ENCODE measurements around the gene F10. TPM values are rescaled to one million over a fixed set of nuclear protein-coding genes. Genes with fewer than 3 reads are reported as not detected.
"Not testable (repeated sequence)": the region's sequence is repeated elsewhere in the genome, so short reads cannot be mapped to it uniquely, and the experiment has no call there.

The F10 gene
- polyA plus RNA-seq (ENCODE audit: insufficient read length in 4 of 4): 10 to 100 TPM; 17.8 to 26.6 (median 21.3) TPM

- DNase-seq (ENCODE audit: low read depth in 4 of 4, low spot score in 3 of 4): peak in 1 of 4 donors; percentile 60
Observed at GRCh38 chr13:113122550-113123225, at the start of gene F10. TSS of gene F10 (plus strand) at chr13:113122799. CDS start at chr13:113122856, 57 bp downstream.

- DNase-seq (ENCODE audit: low read depth in 4 of 4, low spot score in 3 of 4): no peak
Observed at GRCh38 chr13:113073942-113074341, 48.7 kb upstream of the F10 start.

- no peak for DNase-seq (ENCODE audit: low read depth in 4 of 4, low spot score in 3 of 4)
Observed at GRCh38 chr13:113074401-113074800, 48.2 kb upstream of the F10 start.

- DNase-seq (ENCODE audit: low read depth in 4 of 4, low spot score in 3 of 4): no peak
Observed at GRCh38 chr13:113074876-113075275, 47.7 kb upstream of the F10 start.

DNA sequence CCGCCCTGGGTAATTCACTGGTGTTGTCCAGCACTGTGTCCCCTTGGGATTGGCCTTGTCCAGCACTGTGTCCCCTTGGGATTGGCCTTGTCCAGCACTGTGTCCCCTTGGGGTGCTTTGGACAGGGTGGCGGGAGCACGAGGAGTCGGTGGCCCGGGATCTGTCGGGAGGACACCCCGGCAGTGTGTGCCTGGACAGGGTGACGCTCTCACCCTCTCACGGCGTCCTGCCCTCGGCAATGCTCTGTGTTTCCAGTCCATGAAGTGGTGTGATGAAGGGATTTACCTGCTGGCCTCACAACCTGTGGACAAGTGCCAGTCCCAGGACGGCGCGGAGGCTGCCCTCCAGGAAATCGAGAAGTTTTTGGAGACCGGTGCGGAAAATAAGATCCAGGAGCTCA, 46.9 kb upstream of the F10 start:
- no peak for DNase-seq (ENCODE audit: low read depth in 4 of 4, low spot score in 3 of 4)

DNA sequence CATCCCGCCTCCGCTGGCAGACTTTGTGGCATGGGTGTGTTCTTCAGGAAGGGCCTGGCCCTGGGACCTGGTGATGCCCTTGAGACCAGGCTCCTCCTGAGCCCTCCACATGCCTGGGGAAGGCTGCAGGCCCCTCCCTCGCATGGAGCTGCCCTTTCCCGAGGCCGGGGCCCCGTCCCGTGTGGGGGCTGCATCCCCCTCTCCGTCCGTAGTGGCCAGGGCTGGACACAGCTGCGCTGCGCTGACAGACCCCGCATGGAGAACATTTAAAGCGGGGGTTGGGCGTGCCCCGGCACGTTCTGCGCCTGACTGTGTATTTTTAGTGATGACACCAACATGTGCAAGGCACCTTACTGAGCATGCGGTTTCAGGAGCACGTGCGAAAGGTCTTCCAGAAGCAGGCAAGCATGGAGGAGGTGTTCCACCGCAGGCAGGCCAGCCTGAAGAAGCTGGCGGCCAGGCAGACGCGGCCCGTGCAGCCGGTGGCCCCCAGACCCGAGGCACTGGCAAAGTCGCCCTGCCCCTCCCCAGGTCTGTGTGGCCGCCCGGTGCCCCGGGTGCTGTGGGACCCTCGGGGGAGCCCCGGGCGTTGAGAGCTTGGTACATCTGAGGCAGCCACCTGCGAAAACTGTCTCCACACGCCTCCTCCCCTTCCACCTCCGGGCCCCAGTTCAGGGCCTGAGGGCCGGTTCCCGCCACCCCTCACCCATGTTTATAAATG, 45.8 kb upstream of the F10 start:
- no peak for DNase-seq (ENCODE audit: low read depth in 4 of 4, low spot score in 3 of 4)

GRCh38 chr13:113077566-113077952, 45.0 kb upstream of the F10 start:
- DNase-seq (ENCODE audit: low read depth in 4 of 4, low spot score in 3 of 4): no peak

DNA sequence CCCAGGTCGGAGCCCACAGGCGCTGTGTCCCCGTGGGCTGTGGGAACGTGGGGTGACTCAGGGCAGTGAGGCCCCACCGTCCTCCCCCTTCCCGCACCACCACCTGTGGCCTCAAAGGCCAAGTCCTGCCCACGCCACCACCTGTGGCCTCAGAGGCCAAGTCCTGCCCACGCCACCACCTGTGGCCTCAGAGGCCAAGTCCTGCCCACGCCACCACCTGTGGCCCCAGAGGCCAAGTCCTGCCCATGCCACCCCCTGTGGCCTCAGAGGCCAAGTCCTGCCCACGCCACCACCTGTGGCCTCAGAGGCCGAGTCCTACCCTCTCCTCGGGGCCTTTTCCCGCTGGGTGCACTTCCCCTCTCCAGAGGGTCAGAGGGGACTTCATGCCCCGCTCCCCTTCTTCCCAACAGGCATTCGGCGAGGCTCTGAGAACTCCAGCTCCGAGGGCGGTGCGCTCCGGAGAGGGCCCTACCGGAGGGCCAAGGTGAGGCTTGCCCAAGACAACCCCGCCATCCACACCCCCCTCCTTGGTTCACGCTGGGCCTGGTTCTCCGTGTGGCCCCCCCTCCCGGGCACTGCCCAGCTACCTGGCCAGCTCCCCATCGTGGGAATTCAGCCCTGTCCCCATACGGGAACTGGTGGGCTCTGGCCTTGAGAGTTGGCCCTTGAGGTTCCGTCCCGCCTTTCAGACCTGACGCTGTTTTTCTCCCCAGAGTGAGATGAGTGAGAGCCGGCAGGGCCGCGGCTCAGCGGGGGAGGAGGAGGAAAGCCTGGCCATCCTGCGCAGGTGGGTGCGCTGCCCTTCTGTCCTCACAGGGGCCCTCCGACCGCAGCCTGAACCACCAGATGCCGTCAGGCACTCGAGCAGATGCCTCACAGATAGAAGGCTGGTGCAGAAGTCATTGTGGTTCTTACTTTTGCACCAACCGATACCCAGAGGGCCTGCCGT, 44.4 kb upstream of the F10 start:
- no peak for DNase-seq (ENCODE audit: low read depth in 4 of 4, low spot score in 3 of 4)

GRCh38 chr13:113078902-113079780, 43.5 kb upstream of the F10 start:
- no peak for DNase-seq (ENCODE audit: low read depth in 4 of 4, low spot score in 3 of 4)

- DNase-seq (ENCODE audit: low read depth in 4 of 4, low spot score in 3 of 4): not testable (repeated sequence)
Observed at GRCh38 chr13:113079781-113080080, 42.9 kb upstream of the F10 start.

- DNase-seq (ENCODE audit: low read depth in 4 of 4, low spot score in 3 of 4): no peak
Observed at GRCh38 chr13:113080361-113080831, 42.2 kb upstream of the F10 start.

- DNase-seq (ENCODE audit: low read depth in 4 of 4, low spot score in 3 of 4): no peak
Observed at GRCh38 chr13:113080901-113081521, 41.6 kb upstream of the F10 start.

DNA sequence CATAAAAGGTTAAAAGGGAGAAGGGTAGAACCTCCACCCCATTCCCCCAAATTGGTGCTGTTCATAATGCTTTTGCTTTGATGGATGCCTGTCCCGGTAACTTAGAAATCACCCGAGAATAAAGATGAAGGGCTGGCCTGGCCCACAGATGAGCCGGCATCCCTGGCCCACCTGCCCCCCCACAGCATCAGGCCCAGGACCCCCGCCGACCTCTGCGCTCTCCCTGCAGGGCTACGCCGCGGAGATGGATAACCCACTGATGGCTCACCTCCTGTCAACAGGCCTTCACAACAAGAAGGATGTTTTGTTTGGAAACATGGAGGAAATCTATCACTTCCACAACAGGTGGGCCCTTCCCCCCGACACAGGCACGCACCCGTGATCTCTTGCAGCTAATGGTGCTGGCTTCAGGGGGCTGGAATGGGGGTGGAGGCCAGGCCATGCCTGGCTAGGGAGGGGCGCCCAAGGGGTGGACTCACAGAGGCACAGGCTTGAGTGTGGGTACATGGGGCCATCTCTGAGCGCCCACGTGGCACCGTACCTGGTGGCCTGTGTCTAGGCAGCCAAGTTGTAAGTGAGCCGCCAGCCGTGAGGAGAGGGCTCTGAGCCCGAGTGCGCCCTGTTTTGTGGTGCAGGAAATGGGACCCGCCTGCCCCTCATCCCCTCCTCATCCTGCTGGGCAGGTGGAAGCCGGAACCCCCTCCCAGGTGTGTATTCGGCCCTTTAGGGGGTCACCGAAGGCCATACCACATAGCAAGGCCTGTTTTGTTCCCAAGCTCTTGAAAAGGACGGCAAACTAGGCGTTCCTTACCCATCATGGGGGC, 40.2 kb upstream of the F10 start:
- DNase-seq (ENCODE audit: low read depth in 4 of 4, low spot score in 3 of 4): no peak

DNA sequence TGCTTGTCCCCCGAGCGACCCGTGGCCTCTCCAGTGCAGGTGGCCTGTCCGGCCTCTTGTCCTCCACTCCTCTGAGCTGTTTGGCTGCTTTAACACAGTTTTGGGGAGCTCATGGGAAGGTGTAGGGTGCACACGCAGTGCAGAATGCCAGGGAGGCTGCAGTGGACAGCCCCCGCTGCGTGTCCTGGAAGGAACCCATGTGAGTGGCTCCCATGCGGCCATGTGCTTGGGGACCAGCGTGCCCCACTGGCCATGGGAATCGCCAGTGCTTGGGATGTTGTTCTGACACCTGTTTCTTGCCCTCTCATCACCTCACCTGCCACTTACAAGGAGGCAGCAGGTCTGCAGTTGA, 39.6 kb upstream of the F10 start:
- DNase-seq (ENCODE audit: low read depth in 4 of 4, low spot score in 3 of 4): no peak

DNA sequence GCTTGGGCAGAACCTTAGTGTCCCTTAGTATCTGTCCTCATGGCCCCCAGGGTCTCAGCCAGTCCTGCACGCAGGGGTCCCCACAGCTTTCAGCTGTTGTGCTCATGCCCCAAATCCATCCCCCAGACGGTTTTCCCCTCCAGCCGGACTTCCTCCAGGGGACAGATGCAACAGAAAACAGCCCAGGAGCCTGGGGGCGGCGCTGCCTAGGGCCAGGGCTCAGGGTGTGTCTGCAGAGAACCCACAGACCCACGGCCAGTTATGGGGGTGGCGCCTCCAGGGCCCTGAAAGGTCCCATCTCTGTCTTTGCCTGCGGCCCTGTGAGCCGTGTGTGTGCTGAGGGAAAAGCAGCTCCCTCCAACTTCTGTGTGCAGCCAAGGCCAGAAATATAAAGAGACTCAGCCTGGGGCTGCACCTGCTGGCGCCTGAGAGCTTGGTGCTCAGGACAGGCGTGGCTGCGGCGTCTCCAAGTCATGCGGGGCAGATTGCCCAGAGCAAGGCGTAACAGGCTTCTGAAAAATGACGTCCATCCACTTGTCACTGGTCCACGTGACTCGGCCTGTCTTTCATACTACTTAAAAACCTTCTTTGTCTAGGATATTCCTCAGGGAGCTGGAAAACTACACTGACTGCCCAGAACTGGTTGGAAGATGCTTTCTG, 39.1 kb upstream of the F10 start:
- DNase-seq (ENCODE audit: low read depth in 4 of 4, low spot score in 3 of 4): no peak

GRCh38 chr13:113084094-113084942, 38.3 kb upstream of the F10 start:
- DNase-seq (ENCODE audit: low read depth in 4 of 4, low spot score in 3 of 4): no peak

DNA sequence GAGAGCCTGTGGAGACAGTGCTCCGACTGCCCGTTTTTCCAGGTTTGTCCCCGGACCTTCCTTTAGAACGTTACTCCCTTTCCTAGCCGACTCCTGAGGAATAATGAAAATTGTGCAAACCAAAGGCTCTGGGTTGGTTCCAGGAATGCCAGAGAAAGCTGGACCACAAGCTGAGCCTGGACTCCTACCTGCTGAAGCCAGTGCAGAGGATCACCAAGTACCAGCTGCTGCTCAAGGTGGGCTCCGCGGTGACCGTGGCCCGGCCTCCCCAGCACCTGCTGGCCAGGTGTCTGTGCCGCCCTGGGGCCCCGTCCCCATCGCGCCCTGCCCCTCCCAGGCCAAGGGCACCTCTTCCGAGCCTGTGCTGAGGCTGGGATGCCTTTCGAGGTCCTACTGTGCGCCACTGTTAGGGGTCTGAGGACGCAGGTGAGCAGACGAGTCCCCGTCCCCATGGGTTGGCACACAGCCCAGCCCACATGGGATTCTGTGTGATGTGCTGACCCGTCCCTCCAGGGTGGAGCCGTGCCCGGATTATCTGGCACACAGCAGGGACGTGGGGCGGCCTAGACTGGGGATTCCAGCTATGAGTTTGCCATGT, 37.6 kb upstream of the F10 start:
- no peak for DNase-seq (ENCODE audit: low read depth in 4 of 4, low spot score in 3 of 4)

All from right renal pelvis (tissue), 4 donors.